Ureter (tissue), 1 donor: ENCODE measurements around the gene ADGRV1. TPM values are rescaled to one million over a fixed set of nuclear protein-coding genes. Genes with fewer than 3 reads are reported as not detected.
"Not testable (repeated sequence)": the region's sequence is repeated elsewhere in the genome, so short reads cannot be mapped to it uniquely, and the experiment has no call there.

Experiments used
- DNase-seq: peaks from one replicate; pipeline ENCODE4 v3.0.0-alpha.2; 2020; ENCODE audit warnings: low spot score
- total RNA-seq: library from RNA; stranded (reverse); gene quantifications from one replicate; pipeline ENCODE4 v1.2.4, GENCODE V29; 2023
- donor health status: DM: yes; HTN: yes; CAD: no.

Gene ADGRV1
- total RNA-seq, 1 donor from 2014 or later: 4.7 TPM

DNA sequence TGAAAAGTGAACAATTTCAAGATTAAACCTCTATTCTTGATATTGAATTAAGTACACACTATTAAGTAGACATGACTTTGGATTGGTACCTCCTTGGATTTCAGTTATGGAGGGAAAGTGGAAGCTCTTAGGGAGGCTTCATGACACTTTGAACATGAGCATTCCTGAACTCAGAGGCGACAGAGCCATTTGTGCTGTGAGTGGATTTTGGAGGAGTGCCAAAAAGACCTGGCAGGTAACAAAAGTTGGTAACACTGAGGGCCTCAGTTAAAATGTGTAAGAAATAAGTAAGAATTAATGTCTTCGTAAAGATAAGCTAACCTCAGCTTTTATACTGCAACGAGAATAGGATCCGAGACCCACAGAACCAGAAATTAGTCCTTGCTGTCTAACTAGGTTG is 467.9 kb downstream of the ADGRV1 start:
- no peak for DNase-seq

GRCh38 chr5:91027405-91028139 is 469.0 kb downstream of the ADGRV1 start:
- DNase-seq: no peak

- DNase-seq: no peak
These were observed 469.9 kb downstream of the ADGRV1 start for GRCh38 chr5:91028499-91028956.

DNA sequence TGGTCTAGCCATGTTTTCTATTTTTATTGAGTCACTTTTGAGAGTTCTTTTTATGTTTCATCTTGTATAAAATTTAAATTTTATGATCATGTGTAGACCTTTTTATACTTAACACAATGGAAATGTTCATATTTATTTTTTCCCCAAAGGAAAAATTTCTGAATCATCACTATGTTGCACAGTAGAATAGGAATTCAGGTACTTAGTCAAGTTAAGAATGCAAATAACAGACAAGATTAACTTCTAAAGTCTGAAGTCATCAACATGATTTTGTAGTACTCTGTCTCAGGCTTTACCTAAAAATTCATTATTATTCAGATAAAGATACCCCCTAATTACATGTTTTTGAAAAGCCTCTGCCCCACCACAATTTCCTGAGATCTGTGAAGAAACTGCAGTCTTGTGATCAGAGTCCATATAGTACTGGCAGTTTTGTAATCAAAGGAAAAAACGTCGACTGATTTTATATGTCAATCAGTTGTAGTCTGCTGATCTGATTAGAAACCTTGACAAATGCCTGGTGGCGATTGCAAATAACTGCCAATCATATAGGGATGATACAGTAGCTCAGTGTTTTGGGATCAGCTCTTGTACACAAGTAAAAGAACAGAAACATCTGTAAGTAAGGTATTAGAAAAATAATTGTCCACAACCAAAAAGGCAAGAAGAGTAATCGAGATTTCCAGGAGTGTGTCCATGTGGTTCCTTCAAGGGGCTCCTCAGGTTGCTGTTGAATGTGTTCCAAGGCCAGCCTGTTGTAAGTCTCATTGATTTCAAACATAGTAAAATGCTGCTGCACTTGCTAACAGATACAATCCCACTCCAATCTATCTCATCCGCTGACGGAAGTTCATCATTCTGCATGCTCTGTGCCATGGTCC is 472.2 kb downstream of the ADGRV1 start:
- DNase-seq: no peak

DNA sequence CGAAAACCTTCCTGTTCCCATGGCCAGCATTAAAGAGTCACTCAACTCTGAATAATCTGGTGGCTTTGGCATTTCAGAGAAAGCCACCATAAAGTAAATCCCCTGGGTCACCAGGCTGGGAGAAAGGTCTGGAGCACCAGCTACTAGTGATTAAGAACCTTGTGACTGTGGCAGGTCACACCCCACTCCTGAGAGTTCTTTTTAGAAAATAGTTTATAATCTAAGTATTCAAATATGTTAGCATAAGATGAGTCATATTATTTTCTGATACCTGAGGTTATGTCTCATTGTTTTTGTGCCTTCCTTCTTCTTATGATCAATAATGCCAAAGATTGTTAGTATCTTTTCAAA is 472.8 kb downstream of the ADGRV1 start:
- DNase-seq: no peak

- DNase-seq: no peak
These were observed 473.5 kb downstream of the ADGRV1 start for GRCh38 chr5:91032125-91032524.

GRCh38 chr5:91033370-91033769 is 474.8 kb downstream of the ADGRV1 start:
- DNase-seq: no peak

DNA sequence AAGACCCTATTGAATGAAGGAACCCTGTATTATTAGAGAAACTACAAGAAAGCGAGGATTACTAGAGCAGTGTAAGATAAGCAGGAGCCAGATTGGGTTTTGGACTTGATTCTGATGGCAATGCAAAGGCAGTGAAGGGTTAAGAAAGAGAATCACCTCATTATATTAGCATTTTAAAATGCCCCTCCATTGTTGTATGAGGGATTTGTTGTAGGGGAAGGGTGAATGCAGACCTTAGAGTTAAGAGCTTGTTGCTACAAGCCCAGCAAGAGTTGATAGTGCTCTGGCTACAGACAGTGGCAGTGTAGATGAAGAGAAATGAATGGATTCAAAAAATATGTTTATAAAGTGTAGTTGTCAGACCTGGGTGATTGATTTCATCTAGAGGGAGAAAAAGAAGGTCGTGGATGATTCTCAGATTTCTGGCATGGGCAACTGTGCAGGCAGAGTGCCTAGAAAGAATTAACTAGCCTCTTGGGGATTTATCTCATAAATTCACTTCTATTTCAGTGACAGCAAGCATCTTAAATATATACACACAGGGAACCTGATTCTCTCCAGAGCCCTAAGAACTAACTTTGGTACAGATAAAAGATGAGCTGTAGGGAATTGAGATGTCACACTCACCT is 479.7 kb downstream of the ADGRV1 start:
- no peak for DNase-seq

DNA sequence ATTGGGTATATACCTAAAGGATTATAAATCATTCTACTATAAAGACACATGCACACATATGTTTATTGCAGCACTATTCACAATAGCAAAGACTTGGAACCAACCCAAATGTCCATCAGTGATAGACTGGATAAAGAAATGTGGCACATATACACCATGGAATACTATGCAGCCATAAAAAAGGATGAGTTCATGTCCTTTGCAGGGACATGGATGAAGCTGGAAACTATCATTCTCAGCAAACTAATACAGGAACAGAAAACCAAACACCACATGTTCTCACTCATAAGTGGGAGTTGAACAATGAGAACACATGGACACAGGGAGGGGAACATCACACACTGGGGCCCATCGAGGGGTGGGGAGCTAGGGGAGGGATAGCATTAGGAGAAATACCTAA is 482.5 kb downstream of the ADGRV1 start:
- not testable (repeated sequence) for DNase-seq

DNA sequence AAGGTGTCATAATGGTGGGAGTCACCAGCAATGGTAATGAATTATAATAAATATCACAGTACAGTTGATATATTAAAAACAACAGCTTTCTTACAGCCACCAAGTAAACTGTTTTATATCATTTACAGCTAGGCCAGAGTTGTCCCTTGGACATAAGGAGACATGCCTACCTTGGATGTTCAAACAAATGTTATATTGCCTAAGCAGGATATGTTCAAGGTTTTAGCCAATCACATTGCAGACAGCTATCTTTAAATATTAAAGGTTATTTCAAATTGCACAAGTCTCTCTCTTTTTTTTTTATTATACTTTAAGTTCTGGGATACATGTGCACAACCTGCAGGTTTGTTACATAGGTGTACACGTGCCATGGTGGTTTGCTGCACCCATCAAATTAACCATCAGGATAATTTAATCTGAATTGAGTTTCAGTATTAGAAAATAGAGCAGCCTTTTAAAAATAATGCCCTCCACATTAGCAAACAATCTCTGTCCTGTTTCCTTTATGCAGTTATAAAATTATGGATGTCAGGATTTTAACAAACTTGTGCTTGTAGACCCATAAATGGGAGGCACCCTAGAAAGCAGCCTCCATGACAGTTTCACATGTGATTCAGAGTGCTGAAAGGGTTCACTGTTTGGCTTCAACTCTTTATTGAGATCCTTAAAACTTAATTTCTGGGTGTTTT is 483.8 kb downstream of the ADGRV1 start:
- DNase-seq: no peak

- DNase-seq: no peak
These were observed 484.3 kb downstream of the ADGRV1 start for GRCh38 chr5:91042936-91043255.

DNA sequence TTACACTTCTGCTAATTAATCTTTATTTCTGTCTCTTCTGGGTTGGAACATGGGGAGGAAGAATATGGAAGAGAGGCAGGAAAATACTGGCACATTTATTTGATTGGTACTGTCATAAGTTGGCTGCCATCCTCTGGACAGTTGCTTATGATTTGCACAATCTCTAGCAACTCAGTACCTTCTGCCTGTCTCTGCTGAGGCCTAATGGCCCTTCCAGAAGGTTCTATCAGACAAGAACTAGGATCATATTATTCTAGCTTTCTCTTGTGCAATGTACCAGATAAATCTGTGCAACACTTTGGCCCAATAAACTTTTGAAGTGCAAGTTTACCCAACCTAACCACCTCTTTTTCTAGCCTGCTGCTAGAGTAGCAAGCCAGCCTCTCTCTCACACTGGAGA is 489.5 kb downstream of the ADGRV1 start:
- peak; percentile 45 for DNase-seq

GRCh38 chr5:91049112-91049511 is 490.5 kb downstream of the ADGRV1 start:
- no peak for DNase-seq

- no peak for DNase-seq
These were observed 491.2 kb downstream of the ADGRV1 start for GRCh38 chr5:91049800-91050199.

DNA sequence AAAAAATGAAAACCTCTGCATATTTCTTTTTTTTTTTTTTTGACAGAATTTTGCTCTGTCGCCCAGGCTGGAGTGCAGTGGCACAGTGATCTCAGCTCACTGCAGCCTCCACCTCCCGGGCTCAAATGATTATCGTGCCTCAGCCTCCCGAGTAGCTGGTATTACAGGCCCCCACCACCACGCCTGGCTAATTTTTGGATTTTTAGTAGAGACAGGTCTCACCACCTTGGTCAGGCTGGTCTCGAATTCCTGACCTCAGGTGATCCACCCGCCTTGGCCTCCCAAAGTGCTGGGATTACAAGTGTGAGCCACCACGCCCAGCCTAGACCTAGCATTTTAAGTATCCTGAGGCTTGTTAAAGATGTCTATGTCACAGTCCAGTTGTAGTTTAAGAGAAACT is 493.8 kb downstream of the ADGRV1 start:
- not testable (repeated sequence) for DNase-seq

- no peak for DNase-seq
These were observed 494.6 kb downstream of the ADGRV1 start for GRCh38 chr5:91052977-91053740.

DNA sequence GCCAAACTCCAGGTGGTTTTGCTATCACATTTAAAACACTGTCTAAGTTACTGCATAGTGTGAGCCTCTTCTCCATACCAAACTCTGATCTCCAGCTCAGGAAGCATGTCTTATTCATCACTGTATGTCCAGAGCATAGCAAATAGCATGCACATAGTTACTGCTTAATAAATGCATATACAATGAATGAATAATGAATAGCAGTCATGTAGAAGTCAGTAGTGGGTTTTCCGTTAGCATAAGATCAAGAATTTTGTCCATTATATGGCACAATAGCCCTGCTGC is 495.1 kb downstream of the ADGRV1 start:
- DNase-seq: no peak

DNA sequence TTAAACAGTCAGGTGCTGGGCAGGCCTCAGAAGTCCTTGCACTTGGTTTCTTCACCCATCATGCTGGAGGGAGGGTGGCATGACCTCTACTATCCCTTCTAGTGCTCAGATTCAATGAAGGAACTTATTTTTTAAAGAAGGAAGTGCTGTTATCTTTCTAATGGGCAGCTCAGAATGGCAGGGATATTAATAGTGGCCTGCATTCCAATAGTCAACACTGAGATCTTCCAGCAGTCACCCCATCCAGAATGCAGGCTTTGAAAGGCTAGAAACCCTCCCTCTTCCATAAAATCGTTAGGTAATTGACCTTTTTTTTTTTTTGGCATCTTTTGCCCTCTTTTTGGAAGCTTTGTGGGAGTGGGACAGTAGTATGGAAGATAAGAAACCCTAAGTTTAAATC is 499.6 kb downstream of the ADGRV1 start:
- no peak for DNase-seq

GRCh38 chr5:91058575-91058974 is 500.0 kb downstream of the ADGRV1 start:
- peak; percentile 59 for DNase-seq

DNA sequence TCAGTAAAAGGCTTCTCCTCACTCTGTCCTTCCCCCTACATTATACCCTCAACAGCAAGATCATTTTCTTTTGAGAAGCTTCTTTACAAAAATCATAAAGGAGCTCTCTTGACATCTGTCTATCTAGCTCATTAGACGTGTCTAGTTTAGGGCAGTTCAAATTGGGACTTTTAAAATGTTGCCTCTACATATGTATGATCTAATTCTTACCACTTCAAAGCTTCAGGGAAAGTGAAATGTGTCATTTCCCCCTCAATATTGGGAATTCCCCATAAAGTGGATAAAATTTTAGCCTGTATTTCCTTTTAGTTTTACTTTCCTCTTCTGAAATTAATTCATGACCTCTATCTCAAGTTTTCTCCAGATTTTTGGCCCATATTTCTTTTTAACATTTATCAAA is 500.8 kb downstream of the ADGRV1 start:
- DNase-seq: no peak

- no peak for DNase-seq
These were observed 502.5 kb downstream of the ADGRV1 start for GRCh38 chr5:91061094-91061493.
